HepG2 (cell line): ENCODE measurements around the gene PSENEN. TPM values are rescaled to one million over a fixed set of nuclear protein-coding genes. Genes with fewer than 3 reads are reported as not detected.

Source experiments
- BCLAF1 ChIP-seq: fragments of 450-650 bp; IDR thresholded peaks from 2 replicates; pipeline ENCODE4 v1.6.1; 2017; ENCODE audit warnings: mild to moderate bottlenecking
- ELF3 ChIP-seq: IDR thresholded peaks from 2 replicates; pipeline ENCODE4 v1.6.1; 2016; ENCODE audit warnings: missing genetic modification reagents, missing compliant biosample characterization
- KAT8 ChIP-seq: IDR thresholded peaks from 2 replicates; pipeline ENCODE4 v1.6.1; 2016; ENCODE audit warnings: missing genetic modification reagents, missing compliant biosample characterization
- NCOA2 ChIP-seq: sonication (generic); formaldehyde crosslinking; IDR thresholded peaks from 2 replicates; pipeline ENCODE4 v1.8.0; 2022; ENCODE audit warnings: inconsistent platforms
- NFYC ChIP-seq: IDR thresholded peaks from 2 replicates; pipeline ENCODE4 v1.6.1; 2016; ENCODE audit warnings: missing genetic modification reagents, missing compliant biosample characterization
- RAD21 ChIP-seq: fragments of 450-650 bp; formaldehyde crosslinking; IDR thresholded peaks from 2 replicates; pipeline ENCODE4 v1.5.0; 2020; ENCODE audit warnings: mild to moderate bottlenecking
- SP5 ChIP-seq: IDR thresholded peaks from 2 replicates; pipeline ENCODE4 v1.6.1; 2016; ENCODE audit warnings: low read depth, borderline replicate concordance
- TMF1 ChIP-seq: sonication (generic); formaldehyde crosslinking; IDR thresholded peaks from 2 replicates; pipeline ENCODE4 v1.8.1; 2022; ENCODE audit warnings: low read depth, missing genetic modification reagents
- ZBTB43 ChIP-seq: sonication (generic); formaldehyde crosslinking; conservative IDR thresholded peaks from 2 replicates; pipeline ENCODE4 v1.4.0; 2020; ENCODE audit warnings: missing genetic modification reagents
- ZNF263 ChIP-seq: sonication (generic); formaldehyde crosslinking; IDR thresholded peaks from 2 replicates; pipeline ENCODE4 v1.4.0; 2020; ENCODE audit warnings: missing genetic modification reagents
- ZNF646 ChIP-seq: sonication (generic); formaldehyde crosslinking; IDR thresholded peaks from 2 replicates; pipeline ENCODE4 v1.9.0; 2021; ENCODE audit warnings: mild to moderate bottlenecking, missing genetic modification reagents
- ZNF75D ChIP-seq: sonication (generic); formaldehyde crosslinking; IDR thresholded peaks from 2 replicates; pipeline ENCODE4 v1.8.1; 2023; ENCODE audit warnings: missing genetic modification reagents, mild to moderate bottlenecking, borderline replicate concordance
- ZNF891 ChIP-seq: sonication (generic); formaldehyde crosslinking; IDR thresholded peaks from 2 replicates; pipeline ENCODE4 v1.5.0; 2020; ENCODE audit warnings: mild to moderate bottlenecking, missing genetic modification reagents
- polyA plus RNA-seq, 8 experiments: library from polyadenylated mRNA; depleted of rRNA in 3 of 8; stranded (reverse) in 7 of 8; unstranded in 1 of 8; fragments of >200 nt; fragmentation: Illumina TruSeq in 4 of 8; extraction: Trizol in 4 of 8; gene quantifications; 2 replicates each; pipeline versions ENCODE4 v1.2.1 to v1.2.3, GENCODE V29; 2011 to 2016; ENCODE audit warnings: low read depth in 4 of 8, missing spikeins in 1 of 8, mixed read lengths in 1 of 8; ENCODE audit not compliant: insufficient read depth in 1 of 8
- total RNA-seq, 5 experiments: library from RNA; depleted of rRNA; stranded (reverse); fragments of >200 nt; fragmentation: Illumina TruSeq; extraction: Trizol; gene quantifications; 2 replicates each; pipeline ENCODE4 v1.2.3, GENCODE V29; 2016; ENCODE audit warnings: low read depth in 1 of 5
- TF ChIP-seq, protein P1 (sequence below): sonication (generic); formaldehyde crosslinking; IDR thresholded peaks from 2 replicates; pipeline ENCODE4 v1.5.1; 2020; ENCODE audit warnings: mild to moderate bottlenecking, missing genetic modification reagents, moderate library complexity

The PSENEN gene
- total and polyA plus RNA-seq, 2 of the 13 experiments (the other 11 are each of a cell fraction or from before 2014, with no cell fraction given), result 16.9 to 34.2 TPM

GRCh38 chr19:35716801-35717664 lies 28.4 kb upstream of the PSENEN start (continued):
- TF ChIP-seq NCOA2 (CRISPR knock-in tag) (0 out of 2 replicates have a peak, but pooled peaks have one; percentile 3), SP5 (CRISPR knock-in tag) (0 out of 2 replicates have a peak, but pooled peaks have one; percentile 5), ELF3 (CRISPR knock-in tag) (no peak), ZNF75D (CRISPR knock-in tag) (no peak), ZNF891 (CRISPR knock-in tag) (peak; percentile 3; the same call in 1 of the 2 replicates), ZBTB43 (CRISPR knock-in tag) (peak; percentile 68), KAT8 (CRISPR knock-in tag) (peak; percentile 80), ZNF646 (no peak), BCLAF1 (no peak), NFYC (CRISPR knock-in tag) (no peak), RAD21 (CRISPR knock-in tag) (peak; percentile 96), TMF1 (CRISPR knock-in tag) (0 out of 2 replicates have a peak, but pooled peaks have one; percentile 17), ZNF263 (peak; percentile 98)
- TF ChIP-seq, protein P1, sequence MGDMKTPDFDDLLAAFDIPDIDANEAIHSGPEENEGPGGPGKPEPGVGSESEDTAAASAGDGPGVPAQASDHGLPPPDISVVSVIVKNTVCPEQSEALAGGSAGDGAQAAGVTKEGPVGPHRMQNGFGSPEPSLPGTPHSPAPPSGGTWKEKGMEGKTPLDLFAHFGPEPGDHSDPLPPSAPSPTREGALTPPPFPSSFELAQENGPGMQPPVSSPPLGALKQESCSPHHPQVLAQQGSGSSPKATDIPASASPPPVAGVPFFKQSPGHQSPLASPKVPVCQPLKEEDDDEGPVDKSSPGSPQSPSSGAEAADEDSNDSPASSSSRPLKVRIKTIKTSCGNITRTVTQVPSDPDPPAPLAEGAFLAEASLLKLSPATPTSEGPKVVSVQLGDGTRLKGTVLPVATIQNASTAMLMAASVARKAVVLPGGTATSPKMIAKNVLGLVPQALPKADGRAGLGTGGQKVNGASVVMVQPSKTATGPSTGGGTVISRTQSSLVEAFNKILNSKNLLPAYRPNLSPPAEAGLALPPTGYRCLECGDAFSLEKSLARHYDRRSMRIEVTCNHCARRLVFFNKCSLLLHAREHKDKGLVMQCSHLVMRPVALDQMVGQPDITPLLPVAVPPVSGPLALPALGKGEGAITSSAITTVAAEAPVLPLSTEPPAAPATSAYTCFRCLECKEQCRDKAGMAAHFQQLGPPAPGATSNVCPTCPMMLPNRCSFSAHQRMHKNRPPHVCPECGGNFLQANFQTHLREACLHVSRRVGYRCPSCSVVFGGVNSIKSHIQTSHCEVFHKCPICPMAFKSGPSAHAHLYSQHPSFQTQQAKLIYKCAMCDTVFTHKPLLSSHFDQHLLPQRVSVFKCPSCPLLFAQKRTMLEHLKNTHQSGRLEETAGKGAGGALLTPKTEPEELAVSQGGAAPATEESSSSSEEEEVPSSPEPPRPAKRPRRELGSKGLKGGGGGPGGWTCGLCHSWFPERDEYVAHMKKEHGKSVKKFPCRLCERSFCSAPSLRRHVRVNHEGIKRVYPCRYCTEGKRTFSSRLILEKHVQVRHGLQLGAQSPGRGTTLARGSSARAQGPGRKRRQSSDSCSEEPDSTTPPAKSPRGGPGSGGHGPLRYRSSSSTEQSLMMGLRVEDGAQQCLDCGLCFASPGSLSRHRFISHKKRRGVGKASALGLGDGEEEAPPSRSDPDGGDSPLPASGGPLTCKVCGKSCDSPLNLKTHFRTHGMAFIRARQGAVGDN (CRISPR knock-in tag), result peak; percentile 88
